UCSD-AML1 (cell line): ENCODE results near the gene DNAJB2.

Experiments used
- DNase-seq: peaks from one replicate; lab custom pipeline; 2025; ENCODE audit not compliant: unreplicated experiment; lab: John Stamatoyannopoulos, UW

Gene DNAJB2

DNA sequence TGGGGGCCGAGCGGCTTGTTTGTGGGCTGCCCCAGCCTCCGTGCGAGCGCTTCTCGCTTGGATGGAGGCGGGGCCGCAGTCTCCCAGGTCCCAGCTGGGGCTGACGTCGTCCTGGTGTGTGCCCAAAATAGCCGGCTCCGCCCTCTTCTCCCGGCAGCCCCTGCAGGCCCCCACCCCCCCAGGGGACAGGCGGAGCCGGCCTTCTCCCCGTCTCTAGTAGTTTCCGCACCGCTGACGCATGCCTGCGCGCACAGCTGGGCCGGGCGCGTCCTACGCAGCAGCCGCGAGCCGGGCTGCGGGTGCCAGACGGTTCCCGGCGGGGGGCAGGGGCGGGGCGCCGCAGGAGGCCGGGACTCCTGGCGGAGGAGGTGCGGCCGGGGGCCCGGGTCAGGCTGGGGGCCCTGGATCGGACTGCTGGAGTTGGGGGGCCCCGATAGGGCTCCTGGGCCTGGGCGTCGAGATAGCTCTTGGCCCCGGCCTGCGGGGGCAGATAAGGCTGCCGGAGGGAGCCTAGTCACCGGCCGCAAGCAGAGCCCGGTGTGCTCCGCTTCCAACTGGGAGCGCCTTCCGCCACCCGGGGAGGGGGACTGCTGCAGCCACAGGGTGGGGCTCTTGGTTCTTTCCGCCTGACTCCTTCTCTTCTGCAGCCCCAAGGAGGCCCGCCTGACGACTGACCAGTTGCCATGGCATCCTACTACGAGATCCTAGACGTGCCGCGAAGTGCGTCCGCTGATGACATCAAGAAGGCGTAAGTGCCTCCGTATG, at the start of gene DNAJB2:
DNAJB2 (plus strand) TSS at position 216 of the 765 bp plus-strand sequence; CDS start at position 684, 468 bp downstream.
- peak; percentile 98 for DNase-seq

DNA sequence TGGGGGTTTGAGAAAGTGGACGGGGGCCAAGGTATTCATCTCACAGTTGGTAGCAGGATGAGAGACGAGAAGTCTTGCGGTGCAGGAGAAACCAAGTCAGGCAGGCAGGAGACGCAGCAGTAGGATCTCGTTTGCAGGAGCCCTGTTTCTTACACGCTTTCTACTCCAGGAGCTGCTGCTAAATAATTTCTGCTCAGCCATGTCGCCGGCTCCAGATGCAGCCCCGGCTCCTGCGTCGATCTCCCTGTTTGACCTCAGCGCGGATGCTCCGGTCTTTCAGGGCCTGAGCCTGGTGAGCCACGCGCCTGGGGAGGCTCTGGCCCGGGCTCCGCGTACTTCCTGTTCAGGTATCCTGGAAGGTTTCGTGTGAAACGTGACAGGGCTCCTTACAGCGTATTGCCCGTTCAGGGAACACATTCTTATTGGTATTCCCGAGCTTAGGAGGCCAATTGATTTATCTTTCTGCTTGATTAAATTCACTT, 49.1 kb upstream of the DNAJB2 start:
- peak; percentile 54 for DNase-seq

DNA sequence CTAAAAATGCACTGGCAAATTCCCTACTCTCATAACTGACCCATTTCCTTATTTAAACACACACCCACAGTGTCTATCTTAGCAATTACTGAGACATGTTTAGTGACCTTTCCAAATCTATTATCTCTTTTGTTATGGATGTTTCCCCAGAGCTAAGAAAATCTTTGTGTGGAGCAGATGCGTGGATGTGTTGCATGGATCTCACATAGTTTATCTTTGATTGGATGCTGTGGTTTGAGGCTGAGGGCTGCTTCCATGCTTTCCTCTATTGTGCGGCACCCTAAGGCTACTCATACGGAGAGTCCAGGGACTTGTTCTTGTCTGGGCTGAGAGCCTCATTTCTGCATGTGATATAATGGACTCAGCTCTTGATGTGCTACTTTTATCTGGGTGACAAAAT, 44.8 kb upstream of the DNAJB2 start:
- no peak for DNase-seq

DNA sequence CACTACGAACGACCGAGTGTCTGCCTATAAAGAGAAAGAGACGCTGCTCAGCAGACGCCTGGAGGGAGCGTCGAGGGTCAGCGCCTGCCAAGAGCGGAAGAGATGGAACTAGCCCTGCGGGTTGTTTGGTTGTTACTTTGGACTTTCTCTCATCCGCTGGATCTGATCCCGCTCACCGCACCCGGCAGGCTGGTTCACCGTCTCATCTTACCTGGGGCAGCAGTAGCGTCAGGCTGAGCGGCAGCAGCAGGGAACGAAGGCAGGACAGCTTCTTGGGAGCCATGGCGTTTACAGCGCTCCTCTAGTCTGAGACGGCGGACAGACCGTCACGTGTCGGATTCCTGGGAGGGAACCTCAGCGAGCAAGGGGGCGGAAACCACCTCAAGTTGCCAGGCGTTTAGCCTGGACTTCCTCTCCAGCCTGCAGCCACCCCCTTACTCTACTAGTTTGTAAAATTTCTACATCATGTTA, 35.8 kb upstream of the DNAJB2 start:
- no peak for DNase-seq

DNA sequence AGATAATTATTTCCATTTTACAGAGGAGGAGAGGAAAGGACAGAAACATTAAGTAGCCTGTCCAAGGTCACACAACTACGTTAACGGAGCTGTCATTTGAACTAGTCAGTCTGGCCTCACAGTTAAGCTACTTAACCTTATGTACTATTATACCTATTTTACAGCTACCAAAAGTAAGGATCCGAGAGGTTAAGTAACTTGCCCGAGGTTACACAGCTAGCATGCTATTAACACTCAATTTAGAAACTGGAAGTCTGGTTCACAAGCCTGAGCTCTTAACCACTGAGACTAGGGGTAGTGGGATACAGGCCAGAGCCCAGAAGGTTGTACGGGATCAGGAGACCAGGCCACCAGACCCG, 34.4 kb upstream of the DNAJB2 start:
- DNase-seq = no peak

DNA sequence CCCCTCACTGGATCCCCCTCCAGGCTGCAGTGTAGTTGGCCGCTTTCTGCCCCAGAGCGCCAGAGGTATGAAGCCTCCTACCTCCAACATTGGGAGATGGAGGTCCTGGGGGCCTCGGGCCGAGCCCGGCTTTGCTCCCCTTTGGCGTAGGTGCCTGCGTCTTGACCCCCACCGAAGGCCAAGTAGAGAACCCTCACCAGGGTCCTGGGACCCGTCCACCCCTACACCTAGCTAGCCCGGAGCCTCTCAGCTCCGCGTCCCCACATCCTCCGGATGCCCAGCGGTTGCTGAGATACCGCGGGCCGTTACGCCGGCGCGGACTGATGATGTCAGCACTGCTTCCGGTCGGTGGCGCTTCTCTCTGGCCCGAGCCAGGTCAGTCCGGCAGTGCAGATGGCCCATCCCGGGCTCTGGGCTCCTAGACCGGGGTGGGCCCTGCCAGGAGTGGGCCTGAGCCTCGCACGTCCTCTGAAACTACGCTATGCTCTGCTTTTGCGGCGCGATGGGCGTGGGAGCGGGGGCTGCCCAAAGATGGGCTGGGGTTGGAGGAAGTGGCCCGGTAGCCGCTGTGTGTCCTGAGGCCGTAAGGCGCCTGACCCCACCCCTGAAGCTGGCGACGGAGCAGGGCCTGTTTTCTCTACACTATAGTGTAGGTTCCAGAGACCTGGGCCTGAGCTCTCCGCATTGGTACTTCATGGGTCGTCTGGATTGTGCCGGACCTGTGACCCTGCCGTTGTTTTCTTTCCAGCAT, 33.8 kb upstream of the DNAJB2 start, which contains the start of the genes GLB1L and STK16:
GLB1L (minus strand) TSS at position 297 of the 751 bp plus-strand sequence. CDS start 1,871 bp downstream, outside the sequence.
STK16 (plus strand) TSS at position 332 of the 751 bp plus-strand sequence. CDS start 521 bp downstream, outside the sequence.
- DNase-seq = peak; percentile 94

DNA sequence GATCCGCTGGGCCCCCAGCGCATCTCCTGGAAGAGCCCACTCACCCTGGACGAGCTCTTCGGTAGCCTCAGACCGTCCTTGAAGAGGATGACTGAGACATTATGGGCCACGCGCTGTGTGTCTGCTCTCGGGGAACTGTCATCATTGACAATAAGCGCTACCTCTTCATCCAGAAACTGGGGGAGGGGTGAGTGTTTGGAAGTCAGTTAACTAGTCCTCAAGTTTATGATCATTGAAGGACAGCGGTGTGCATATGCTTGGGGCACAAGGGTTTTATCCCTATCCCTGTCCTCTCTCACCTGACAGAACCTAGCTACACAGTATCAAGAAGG, 33.3 kb upstream of the DNAJB2 start:
- no peak for DNase-seq

DNA sequence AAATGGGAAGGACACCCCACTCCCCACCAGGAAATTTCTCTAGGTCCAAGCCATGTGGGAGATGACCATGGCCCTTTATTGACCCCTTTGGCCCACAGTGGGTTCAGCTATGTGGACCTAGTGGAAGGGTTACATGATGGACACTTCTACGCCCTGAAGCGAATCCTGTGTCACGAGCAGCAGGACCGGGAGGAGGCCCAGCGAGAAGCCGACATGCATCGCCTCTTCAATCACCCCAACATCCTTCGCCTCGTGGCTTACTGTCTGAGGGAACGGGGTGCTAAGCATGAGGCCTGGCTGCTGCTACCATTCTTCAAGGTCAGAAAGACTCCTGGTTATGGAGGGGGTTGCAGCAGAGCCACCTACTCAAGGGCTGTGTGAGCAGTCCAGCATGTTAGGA, 32.6 kb upstream of the DNAJB2 start:
- DNase-seq = no peak

DNA sequence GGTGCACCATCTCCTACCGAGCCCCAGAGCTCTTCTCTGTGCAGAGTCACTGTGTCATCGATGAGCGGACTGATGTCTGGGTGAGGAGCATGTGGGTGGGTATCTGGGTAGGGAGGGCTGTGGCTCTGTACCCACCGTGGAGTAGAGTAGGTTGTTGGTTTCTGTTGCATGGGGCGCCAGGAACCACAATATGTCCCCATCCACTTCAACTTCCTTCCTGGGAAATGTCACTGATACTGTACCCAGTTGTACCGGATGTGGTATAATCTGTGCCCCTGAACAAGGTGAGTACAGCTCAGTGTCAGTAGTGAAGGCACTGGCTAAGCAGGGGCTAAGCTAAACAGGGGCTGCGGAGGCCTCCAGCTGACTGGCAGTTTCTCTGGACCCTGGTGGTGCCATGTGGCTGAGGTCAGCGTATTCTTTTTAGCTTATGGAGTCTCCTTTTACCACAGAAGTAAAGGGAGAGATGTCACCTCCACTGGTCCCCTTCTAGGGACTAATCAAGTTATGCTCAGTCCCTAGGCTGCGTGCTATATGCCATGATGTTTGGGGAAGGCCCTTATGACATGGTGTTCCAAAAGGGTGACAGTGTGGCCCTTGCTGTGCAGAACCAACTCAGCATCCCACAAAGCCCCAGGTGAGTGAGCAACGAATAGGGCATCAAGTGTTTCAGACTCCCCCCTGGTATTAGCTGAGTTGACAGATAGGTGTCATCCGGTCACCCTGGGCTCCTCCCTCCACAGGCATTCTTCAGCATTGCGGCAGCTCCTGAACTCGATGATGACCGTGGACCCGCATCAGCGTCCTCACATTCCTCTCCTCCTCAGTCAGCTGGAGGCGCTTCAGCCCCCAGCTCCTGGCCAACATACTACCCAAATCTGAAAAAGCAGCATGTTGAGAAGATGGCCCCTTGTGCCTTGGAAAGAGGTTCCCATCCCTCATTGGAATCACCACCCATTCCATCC, 31.2 kb upstream of the DNAJB2 start:
- DNase-seq = peak; percentile 49

DNA sequence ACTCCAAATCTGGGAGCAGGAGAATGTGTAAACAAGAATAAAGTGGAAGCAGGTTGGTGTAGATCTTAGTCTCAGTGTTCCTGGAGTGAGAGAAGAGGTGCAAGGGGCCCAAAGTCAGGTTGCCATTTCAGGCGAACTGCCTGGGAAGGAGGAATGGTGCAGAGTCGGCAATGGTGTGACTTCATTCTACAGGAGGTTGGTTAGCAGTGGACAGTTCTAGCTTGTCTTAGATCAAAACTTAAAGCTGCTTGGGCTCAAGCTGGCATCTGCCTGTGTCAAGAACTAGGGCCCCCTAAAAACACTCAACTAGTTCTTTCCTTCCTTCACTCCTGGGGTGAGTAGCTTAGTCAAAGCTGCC, 30.3 kb upstream of the DNAJB2 start:
- DNase-seq = no peak

DNA sequence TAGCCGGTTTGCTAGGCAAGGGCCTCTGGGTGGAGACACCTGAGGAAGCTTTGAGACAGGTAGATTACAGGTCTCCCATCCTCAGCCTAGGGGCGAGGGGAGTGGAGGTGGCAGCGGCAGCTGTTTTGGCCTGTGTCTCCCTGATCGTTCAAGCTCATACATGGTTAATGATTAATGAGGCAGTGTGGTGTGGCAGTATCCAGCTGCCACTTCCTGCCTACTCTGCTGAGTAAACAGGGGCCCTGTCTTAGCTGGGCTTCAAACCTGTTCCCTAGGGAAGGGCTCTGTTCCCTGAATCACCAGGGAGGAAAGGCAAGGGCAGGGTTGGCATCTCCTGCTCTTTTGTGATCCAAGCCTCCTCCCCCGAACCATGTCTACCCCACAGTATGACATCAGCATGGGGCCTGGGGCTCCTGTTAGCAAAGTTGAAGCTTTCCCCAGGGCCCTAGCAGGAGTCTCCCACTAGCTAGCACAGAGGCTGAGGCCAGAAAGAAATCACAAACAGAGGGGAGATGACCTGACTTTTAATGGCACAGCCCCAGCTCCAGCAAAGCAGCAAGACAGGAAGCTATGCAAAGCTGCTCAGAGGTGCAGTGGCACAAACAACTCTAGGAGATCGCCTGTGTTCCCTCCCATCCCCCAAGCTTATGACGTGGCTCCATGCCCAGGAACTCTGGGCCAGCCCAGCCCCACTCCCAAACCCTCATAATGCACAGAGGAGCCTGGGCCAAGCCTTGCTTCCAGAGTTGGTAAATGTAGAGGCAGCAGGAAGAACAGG, 29.8 kb upstream of the DNAJB2 start:
- DNase-seq = peak; percentile 83

DNA sequence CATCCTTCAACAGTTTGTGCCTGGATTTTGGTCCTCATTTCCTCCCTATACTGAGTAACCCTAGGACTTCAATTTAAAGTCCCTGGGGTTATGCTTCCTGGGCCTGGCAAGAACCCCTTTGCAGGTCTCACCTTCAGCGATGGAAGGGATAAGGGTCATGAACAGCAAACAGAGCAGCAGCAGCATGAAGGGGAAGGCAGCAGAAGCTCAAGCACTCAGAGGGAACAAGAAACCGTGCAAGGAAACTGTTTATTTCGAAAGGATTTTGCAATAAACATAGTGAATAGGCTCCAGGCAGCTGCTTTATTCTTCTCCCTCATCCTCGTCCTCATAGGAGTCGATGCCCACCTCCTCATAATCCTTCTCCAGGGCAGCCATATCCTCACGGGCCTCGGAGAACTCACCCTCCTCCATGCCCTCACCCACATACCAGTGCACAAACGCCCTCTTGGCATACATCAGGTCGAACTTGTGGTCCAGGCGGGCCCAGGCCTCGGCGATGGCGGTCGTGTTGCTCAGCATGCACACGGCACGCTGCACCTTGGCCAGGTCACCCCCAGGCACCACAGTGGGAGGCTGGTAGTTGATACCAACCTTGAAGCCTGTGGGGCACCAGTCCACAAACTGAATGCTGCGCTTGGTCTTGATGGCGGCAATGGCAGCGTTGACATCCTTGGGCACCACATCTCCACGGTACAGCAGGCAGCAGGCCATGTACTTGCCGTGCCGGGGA, 29.0 kb upstream of the DNAJB2 start:
- no peak for DNase-seq

DNA sequence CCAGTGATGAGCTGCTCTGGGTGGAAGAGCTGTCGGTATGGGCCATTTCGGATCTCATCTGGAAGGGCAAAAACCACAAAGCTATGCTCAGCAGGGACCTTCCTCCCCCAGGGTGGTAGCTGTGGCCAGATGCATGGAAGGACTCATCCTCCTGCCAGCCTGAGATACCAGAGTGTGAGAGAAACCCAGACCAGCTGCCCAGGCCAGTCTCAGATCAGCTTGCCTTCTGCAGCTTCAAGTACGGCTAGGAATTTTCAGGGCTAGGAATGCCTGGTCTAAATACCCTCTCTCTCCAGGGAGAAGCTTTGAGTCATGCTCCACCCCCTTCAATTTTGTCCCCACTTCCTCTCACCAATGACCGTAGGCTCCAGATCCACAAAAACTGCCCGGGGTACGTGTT, 27.5 kb upstream of the DNAJB2 start:
- DNase-seq = no peak

DNA sequence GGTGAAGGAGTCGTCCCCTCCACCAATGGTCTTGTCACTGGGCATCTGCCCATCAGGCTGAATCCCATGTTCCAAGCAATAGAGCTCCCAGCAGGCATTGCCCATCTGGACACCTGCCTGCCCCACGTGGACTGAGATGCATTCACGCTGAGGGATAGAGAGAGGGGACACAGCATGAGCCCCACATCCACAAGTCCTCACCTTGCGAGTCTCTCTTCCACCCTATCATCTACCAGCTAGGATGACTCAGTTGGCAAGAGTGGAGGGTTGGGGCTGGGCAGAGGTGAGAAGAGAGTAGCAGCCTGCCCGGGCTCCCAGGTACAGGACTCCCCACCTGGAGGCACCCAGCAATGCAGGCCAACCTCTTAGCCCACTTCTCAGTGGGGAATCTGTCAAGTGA, 27.1 kb upstream of the DNAJB2 start:
- no peak for DNase-seq

DNA sequence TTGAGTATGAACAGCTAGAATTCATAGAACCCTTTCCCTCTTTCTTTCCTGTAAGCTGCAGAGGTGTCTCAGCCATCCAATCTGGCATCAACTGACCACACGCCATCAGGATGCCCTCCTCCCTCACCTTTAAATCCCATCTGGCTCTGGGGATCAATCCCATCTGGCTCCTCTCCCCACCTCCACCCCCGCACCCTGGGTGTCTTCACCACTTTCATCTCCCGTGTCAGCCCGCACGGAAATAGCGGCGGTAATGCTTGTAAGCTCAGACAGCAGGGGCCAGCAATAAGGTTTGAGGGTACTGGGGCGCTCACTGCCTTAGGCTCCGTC, 26.6 kb upstream of the DNAJB2 start:
- no peak for DNase-seq

DNA sequence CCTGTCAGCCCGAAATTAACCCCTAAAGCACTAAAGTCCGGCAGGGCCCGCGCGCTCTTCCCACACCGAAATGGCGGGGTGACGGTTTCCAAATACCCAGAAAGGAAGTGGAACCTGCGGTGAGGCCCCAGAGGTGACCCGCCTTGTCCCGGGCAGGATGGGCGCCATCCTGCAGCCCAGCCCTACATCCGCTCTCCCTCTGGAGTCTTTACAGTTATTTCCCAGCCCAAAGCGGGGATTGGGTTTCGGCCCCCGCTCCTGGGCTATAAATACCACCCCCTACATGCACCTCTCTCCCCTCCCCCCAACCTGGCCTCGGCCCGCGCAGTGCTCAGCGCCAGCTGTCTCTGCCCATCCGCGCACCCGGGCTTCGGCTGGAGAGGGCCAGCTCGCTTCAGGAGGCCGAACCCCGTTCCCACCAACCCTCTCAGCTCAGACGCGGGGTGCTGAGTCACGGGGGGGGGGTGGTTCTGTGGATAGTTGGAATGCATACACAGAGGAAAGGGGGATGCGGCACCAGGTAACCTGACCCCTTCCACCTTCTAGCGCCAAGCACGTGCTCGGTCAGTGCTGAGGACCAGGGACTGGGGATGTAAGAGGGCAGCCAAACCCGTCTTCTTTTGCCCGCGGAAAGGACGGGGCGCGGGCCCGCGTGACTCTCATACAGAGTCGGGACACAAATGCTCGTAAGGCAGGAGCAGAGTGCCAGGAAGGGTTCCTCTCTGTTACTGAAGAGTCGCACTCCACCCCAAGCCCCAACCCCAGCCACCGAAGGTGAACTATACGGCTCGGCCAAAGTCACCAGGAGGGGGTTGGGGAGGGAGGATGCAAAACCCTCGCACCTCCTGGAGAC, 26.0 kb upstream of the DNAJB2 start, which contains the start of gene TUBA4B:
TUBA4B (plus strand) TSS at position 344 of the 853 bp plus-strand sequence; CDS start at position 509, 165 bp downstream.
- DNase-seq = peak; percentile 69

DNA sequence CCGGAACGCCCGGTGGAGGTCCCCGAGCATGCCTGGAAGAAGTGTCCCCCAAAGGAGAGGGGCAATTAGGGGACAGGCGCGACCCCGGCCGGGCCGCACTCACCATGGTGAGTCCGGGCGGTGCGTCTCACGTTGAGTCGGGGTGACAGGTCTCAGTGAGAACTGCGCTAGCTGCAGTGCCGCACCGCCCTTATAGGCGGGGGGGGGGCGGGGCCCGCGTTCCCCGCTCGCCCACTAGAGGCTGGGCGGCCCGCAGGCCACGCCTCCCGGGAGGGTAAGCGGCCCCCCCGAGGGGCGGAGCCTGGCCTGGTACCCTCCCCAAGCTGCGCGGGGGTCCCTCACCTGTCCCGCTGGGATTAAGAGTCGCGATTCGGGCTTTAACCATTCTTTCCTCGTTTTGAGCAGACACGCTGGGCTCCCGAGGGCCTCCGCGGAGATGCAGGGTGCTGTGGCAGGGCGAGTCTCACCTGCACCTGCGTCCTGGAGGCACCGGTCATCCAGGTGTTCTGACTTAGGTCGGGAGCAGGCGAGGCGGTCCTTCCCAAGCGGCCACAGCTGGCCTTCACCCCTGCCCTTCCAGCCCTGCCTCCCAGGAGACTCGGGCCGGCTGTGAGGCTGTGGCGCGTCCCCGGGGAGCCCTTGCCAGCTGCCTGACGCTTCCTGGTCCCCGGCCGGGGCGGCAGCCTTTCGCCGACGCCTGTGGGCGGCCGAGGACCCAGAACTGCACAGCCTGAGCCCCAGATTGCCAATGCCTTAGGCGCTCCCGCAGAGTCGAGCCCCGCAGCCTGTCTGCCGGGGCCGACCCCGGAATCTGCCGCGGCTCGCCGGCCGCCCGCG, 25.2 kb upstream of the DNAJB2 start, which contains the start of gene TUBA4A:
TUBA4A (minus strand) TSS at position 166 of the 837 bp plus-strand sequence; CDS start at position 106, 60 bp downstream.
- peak; percentile 88 for DNase-seq
